Neural progenitor cell (in vitro differentiated cells): Measurements from ENCODE around the gene RHCG.

Source experiments
- CTCF ChIP-seq: fragments of 200-600 bp; sonication (generic); IDR thresholded peaks from 2 replicates; pipeline ENCODE4 v1.5.1; 2017; ENCODE audit warnings: antibody characterized with exemption, mild to moderate bottlenecking
- EZH2 ChIP-seq: fragments of 200-600 bp; sonication (generic); IDR thresholded peaks from 2 replicates; pipeline ENCODE4 v1.6.1; 2017; ENCODE audit warnings: antibody characterized with exemption, mild to moderate bottlenecking, moderate library complexity

- no peak for TF ChIP-seq CTCF
- TF ChIP-seq EZH2: no peak
Observed at GRCh38 chr15:89526601-89527441, 30.4 kb upstream of the RHCG start.
